H9 (cell line): Measurements from ENCODE around the gene POLD1. TPM values are rescaled to one million over a fixed set of nuclear protein-coding genes. Genes with fewer than 3 reads are reported as not detected.

ENCODE experiments used
- DNase-seq: peaks from one replicate; pipeline ENCODE4 v3.0.0-alpha.2; 2017
- H2AFZ ChIP-seq: one replicate; pipeline ENCODE4 v1.6.1; 2013; ENCODE audit warnings: mild to moderate bottlenecking, low read length, control low read depth, moderate library complexity
- H2AK5ac ChIP-seq: 2 replicates; pipeline ENCODE4 v1.6.1; 2013; ENCODE audit warnings: low read length, control low read depth, mixed read lengths; ENCODE audit not compliant: insufficient read length
- H2BK120ac ChIP-seq: one replicate; pipeline ENCODE4 v1.6.1; 2013; ENCODE audit warnings: low read depth, mild to moderate bottlenecking, low read length, control low read depth, inconsistent platforms; ENCODE audit not compliant: poor library complexity, severe bottlenecking
- H2BK12ac ChIP-seq: 2 replicates; pipeline ENCODE4 v1.6.1; 2013; ENCODE audit warnings: low read length, control low read depth, mixed read lengths, low read depth; ENCODE audit not compliant: insufficient read length
- H2BK15ac ChIP-seq: 2 replicates; pipeline ENCODE4 v1.6.1; 2013; ENCODE audit warnings: low read depth, low read length, control low read depth
- H2BK20ac ChIP-seq: one replicate; pipeline ENCODE4 v1.6.1; 2013; ENCODE audit warnings: low read depth, mild to moderate bottlenecking, low read length, control low read depth, inconsistent platforms; ENCODE audit not compliant: poor library complexity, severe bottlenecking
- H2BK5ac ChIP-seq: 2 replicates; pipeline ENCODE4 v1.6.1; 2013; ENCODE audit warnings: low read length, control low read depth, mixed read lengths; ENCODE audit not compliant: insufficient read length
- H3K14ac ChIP-seq: 2 replicates; pipeline ENCODE4 v1.6.1; 2013; ENCODE audit warnings: low read length, control low read depth; ENCODE audit not compliant: insufficient read depth
- H3K18ac ChIP-seq: 2 replicates; pipeline ENCODE4 v1.6.1; 2013; ENCODE audit warnings: low read depth, mild to moderate bottlenecking, mixed read lengths, low read length, control low read depth; ENCODE audit not compliant: insufficient read length
- H3K23ac ChIP-seq: 2 replicates; pipeline ENCODE4 v1.6.1; 2013; ENCODE audit warnings: low read length, control low read depth, mixed read lengths, low read depth; ENCODE audit not compliant: insufficient read length
- H3K23me2 ChIP-seq: 2 replicates; pipeline ENCODE4 v1.6.1; 2013; ENCODE audit warnings: low read depth, mild to moderate bottlenecking, mixed read lengths, low read length, control low read depth; ENCODE audit not compliant: insufficient read length, poor library complexity, severe bottlenecking
- H3K27ac ChIP-seq: 2 replicates; pipeline ENCODE4 v1.5.1; 2013; ENCODE audit warnings: low read length, control low read depth, mixed read lengths, low read depth; ENCODE audit not compliant: insufficient read length
- H3K27me3 ChIP-seq: 2 replicates; pipeline ENCODE4 v1.6.1; 2013; ENCODE audit warnings: low read length, control low read depth, inconsistent platforms; ENCODE audit not compliant: insufficient read depth
- H3K4ac ChIP-seq: 2 replicates; pipeline ENCODE4 v1.6.1; 2013; ENCODE audit warnings: low read depth, mild to moderate bottlenecking, control low read depth, inconsistent platforms, low read length, moderate library complexity
- H3K4me1 ChIP-seq: 2 replicates; pipeline ENCODE4 v1.6.1; 2013; ENCODE audit warnings: low read length, control low read depth, inconsistent platforms; ENCODE audit not compliant: insufficient read depth
- H3K4me2 ChIP-seq: 2 replicates; pipeline ENCODE4 v1.6.1; 2013; ENCODE audit warnings: low read length, control low read depth, mixed read lengths; ENCODE audit not compliant: insufficient read length, insufficient read depth
- H3K56ac ChIP-seq: 2 replicates; pipeline ENCODE4 v1.6.1; 2013; ENCODE audit warnings: low read depth, mild to moderate bottlenecking, mixed read lengths, low read length, control low read depth; ENCODE audit not compliant: insufficient read length
- H3K79me1 ChIP-seq: 2 replicates; pipeline ENCODE4 v1.6.1; 2013; ENCODE audit warnings: low read depth, mild to moderate bottlenecking, moderate library complexity, low read length, control low read depth, inconsistent platforms; ENCODE audit not compliant: insufficient read depth, poor library complexity, severe bottlenecking
- H3K79me2 ChIP-seq: 2 replicates; pipeline ENCODE4 v1.6.1; 2013; ENCODE audit warnings: low read length, control low read depth, inconsistent platforms; ENCODE audit not compliant: insufficient read depth
- H3K9ac ChIP-seq: 2 replicates; pipeline ENCODE4 v1.6.1; 2013; ENCODE audit warnings: low read length, control low read depth, mixed read lengths; ENCODE audit not compliant: insufficient read length; ENCODE audit errors: extremely low read depth
- H3K9me3 ChIP-seq: one replicate; pipeline ENCODE4 v1.6.1; 2013; ENCODE audit warnings: low read depth, low read length, inconsistent platforms; ENCODE audit not compliant: control insufficient read depth
- H3T11ph ChIP-seq: one replicate; pipeline ENCODE4 v1.6.1; 2013; ENCODE audit warnings: mild to moderate bottlenecking, low read length, control low read depth, inconsistent platforms
- H4K20me1 ChIP-seq: one replicate; pipeline ENCODE4 v1.6.1; 2013; ENCODE audit not compliant: control insufficient read depth, insufficient read length, insufficient read depth
- H4K5ac ChIP-seq: 2 replicates; pipeline ENCODE4 v1.6.1; 2013; ENCODE audit warnings: low read depth, mild to moderate bottlenecking, mixed read lengths, low read length, control low read depth; ENCODE audit not compliant: insufficient read length
- H4K8ac ChIP-seq: replicated peaks from 2 replicates; pipeline ENCODE4 v1.6.1; 2013; ENCODE audit warnings: low read length, control low read depth, mixed read lengths, low read depth; ENCODE audit not compliant: insufficient read length
- H4K91ac ChIP-seq: 2 replicates; pipeline ENCODE4 v1.6.1; 2013; ENCODE audit warnings: low read depth, mild to moderate bottlenecking, moderate library complexity, mixed read lengths, low read length, control low read depth; ENCODE audit not compliant: insufficient read length
- H3K27ac Mint-ChIP-seq, 3 experiments: 2 replicates in 2 of 3; 3 replicates in 1 of 3; pipeline ENCODE4 v1.8.0; 2020 to 2021; ENCODE audit warnings: mixed read lengths in 3 of 3, mild to moderate bottlenecking in 1 of 3, moderate library complexity in 1 of 3
- H3K27me3 Mint-ChIP-seq: 2 replicates; pipeline ENCODE4 v1.8.0; 2021; ENCODE audit warnings: low read depth, mild to moderate bottlenecking, moderate library complexity, mixed read lengths
- H3K36me3 Mint-ChIP-seq, 3 experiments: 2 replicates in 2 of 3; 3 replicates in 1 of 3; pipeline ENCODE4 v1.8.0; 2020 to 2021; ENCODE audit warnings: low read depth in 3 of 3, mixed read lengths in 3 of 3; ENCODE audit not compliant: insufficient read depth in 1 of 3
- H3K4me1 Mint-ChIP-seq, 2 experiments: 2 replicates each; pipeline ENCODE4 v1.8.0; 2020; ENCODE audit warnings: mixed read lengths in 2 of 2
- H3K4me3 Mint-ChIP-seq, 2 experiments: 2 replicates in 1 of 2; 3 replicates in 1 of 2; pipeline ENCODE4 v1.8.0; 2020 to 2021; ENCODE audit warnings: mild to moderate bottlenecking in 2 of 2, mixed read lengths in 2 of 2, moderate library complexity in 1 of 2
- H3K9me3 Mint-ChIP-seq, 2 experiments: 2 replicates in 1 of 2; 3 replicates in 1 of 2; pipeline ENCODE4 v1.8.0; 2020; ENCODE audit warnings: mild to moderate bottlenecking in 2 of 2, mixed read lengths in 2 of 2, moderate library complexity in 1 of 2
- WGBS: extraction: QIAGEN DNeasy Blood & Tissue Kit; methylation state at CpG from one replicate; pipeline ENCODE4 v1.1.7; 2013; ENCODE audit warnings: missing lambda C conversion rate, low lambda C conversion rate, mixed read lengths; ENCODE audit not compliant: insufficient read length; ENCODE audit errors: extremely low coverage; 5-methylcytosine and 5-hydroxymethylcytosine counted together
- total RNA-seq: library from RNA; stranded (reverse); gene quantifications from 2 replicates; pipeline ENCODE4 v1.2.1, GENCODE V29; 2021
- TF ChIP-seq, protein P1 (sequence below): fragments of 200-600 bp; sonication (generic); conservative IDR thresholded peaks from 3 replicates; pipeline ENCODE4 v1.8.0; 2021; ENCODE audit warnings: antibody characterized with exemption, mild to moderate bottlenecking

The POLD1 gene
- total RNA-seq, 1 experiment from 2014 or later = 165 TPM

DNA sequence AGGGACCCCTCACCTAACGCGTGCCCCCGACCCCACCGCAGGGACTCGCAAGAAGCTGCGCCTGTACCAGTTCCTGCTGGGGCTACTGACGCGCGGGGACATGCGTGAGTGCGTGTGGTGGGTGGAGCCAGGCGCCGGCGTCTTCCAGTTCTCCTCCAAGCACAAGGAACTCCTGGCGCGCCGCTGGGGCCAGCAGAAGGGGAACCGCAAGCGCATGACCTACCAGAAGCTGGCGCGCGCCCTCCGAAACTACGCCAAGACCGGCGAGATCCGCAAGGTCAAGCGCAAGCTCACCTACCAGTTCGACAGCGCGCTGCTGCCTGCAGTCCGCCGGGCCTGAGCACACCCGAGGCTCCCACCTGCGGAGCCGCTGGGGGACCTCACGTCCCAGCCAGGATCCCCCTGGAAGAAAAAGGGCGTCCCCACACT is 43.9 kb downstream of the POLD1 start:
- Histone ChIP-seq H4K5ac (no peak overlapping the region), H3K4me2 (no peak overlapping the region), H2BK5ac (no peak overlapping the region), H3K9ac (no peak overlapping the region), H4K8ac (no peak overlapping the region), H3T11ph (no peak overlapping the region), H3K27ac (no peak overlapping the region), H2BK12ac (no peak overlapping the region), H4K20me1 (no peaks in the 10 kb centered on the region), H3K79me2 (no peaks in the 10 kb centered on the region), H2BK15ac (no peak overlapping the region), H4K91ac (no peak overlapping the region), H2BK120ac (no peak overlapping the region), H3K4ac (no peak overlapping the region), H3K79me1 (no peaks in the 10 kb centered on the region), H3K27me3 (no peaks in the 10 kb centered on the region), H3K18ac (no peak overlapping the region), H3K4me1 (peaks cover 3% of the 10 kb centered on the region; the same call in 1 of the 2 replicates), H3K56ac (no peak overlapping the region), H3K9me3 (no peaks in the 10 kb centered on the region), H3K23me2 (peaks cover 12% of the 10 kb centered on the region), H2AFZ (no peak overlapping the region), H2AK5ac (no peak overlapping the region), H2BK20ac (no peak overlapping the region), H3K14ac (no peak overlapping the region), H3K23ac (no peak overlapping the region)
- Mint-ChIP-seq H3K4me1 (peaks cover 17 to 21% of the 10 kb centered on the region in 2 experiments), H3K9me3 (no peaks in the 10 kb centered on the region), H3K27ac (no peak overlapping the region), H3K36me3 (peaks cover 0 to 10% (median 3%) of the 10 kb centered on the region in 3 experiments; a peak in 5 of 7 replicates), H3K4me3 (no peak overlapping the region), H3K27me3 (peaks cover 3% of the 10 kb centered on the region; the same call in 1 of the 2 replicates)
- DNase-seq = peak; percentile 85
- no CpG with 5 or more reads among the region's 38 CpGs for WGBS
- TF ChIP-seq, protein P1, sequence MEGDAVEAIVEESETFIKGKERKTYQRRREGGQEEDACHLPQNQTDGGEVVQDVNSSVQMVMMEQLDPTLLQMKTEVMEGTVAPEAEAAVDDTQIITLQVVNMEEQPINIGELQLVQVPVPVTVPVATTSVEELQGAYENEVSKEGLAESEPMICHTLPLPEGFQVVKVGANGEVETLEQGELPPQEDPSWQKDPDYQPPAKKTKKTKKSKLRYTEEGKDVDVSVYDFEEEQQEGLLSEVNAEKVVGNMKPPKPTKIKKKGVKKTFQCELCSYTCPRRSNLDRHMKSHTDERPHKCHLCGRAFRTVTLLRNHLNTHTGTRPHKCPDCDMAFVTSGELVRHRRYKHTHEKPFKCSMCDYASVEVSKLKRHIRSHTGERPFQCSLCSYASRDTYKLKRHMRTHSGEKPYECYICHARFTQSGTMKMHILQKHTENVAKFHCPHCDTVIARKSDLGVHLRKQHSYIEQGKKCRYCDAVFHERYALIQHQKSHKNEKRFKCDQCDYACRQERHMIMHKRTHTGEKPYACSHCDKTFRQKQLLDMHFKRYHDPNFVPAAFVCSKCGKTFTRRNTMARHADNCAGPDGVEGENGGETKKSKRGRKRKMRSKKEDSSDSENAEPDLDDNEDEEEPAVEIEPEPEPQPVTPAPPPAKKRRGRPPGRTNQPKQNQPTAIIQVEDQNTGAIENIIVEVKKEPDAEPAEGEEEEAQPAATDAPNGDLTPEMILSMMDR = no peak
